ENCODE measurements around the gene PDE6G.

PDE6G gene

GRCh38 chr17:81685108-81685507 lies 28.8 kb upstream of the PDE6G start (continued):
- TF ChIP-seq ZNF280D (tag by site-specific recombination; IDR thresholded peaks at IDR 0.05) (no peak), ZNF311 (tag by site-specific recombination; IDR thresholded peaks at IDR 0.05; ENCODE audit: borderline replicate concordance) (no peak), ZNF501 (tag by site-specific recombination; IDR thresholded peaks at IDR 0.05) (no peak), ZNF433 (tag by site-specific recombination; IDR thresholded peaks at IDR 0.05; ENCODE audit: low read depth) (no peak), ZNF132 (tag by site-specific recombination; IDR thresholded peaks at IDR 0.05; ENCODE audit: borderline replicate concordance) (no peak), ZNF624 (tag by site-specific recombination; IDR thresholded peaks at IDR 0.05) (no peak), OVOL3 (tag by site-specific recombination; IDR thresholded peaks at IDR 0.05) (no peak), KLF8 (tag by site-specific recombination; IDR thresholded peaks at IDR 0.05) (0 out of 2 replicates have a peak, but pooled peaks have one; percentile 25), ZNF558 (tag by site-specific recombination; IDR thresholded peaks at IDR 0.05) (no peak), INSM2 (tag by site-specific recombination; IDR thresholded peaks at IDR 0.05) (no peak), ZNF37A (tag by site-specific recombination; IDR thresholded peaks at IDR 0.05) (no peak), IKZF3 (tag by site-specific recombination; IDR thresholded peaks at IDR 0.05) (no peak)

- CTCF ChIA-PET, result interaction anchor here (0.6 to 2.1 kb wide), 3 partner anchors 9 to 345 kb away, joined by 3 to 7 read pairs (median 4); no protein-coding TSS in a partner anchor
- H3K36me3 ChIP-seq (ENCODE audit: control insufficient read depth in 2 of 2, insufficient read depth in 1 of 2, low read length in 2 of 2), result peaks cover 6 to 61% of the 10 kb centered on the region in 2 experiments; a peak in 2 of 3 replicates
- POLR2A ChIA-PET, result interaction anchor here (0.9 to 6.6 kb wide), 15 partner anchors 10 to 353 kb away, joined by 3 to 109 read pairs (median 9); partner anchors contain the start of genes ACTG1, CCDC137, DCXR and FAAP100
- peak overlapping the region; percentile 78 for H3K27ac ChIP-seq (ENCODE audit: extremely low read depth, low read depth, low read length)
- H3K9me3 ChIP-seq (ENCODE audit: control insufficient read depth, insufficient read depth, low read depth, low read length), result no peaks in the 10 kb centered on the region
- H3K4me3 ChIP-seq (ENCODE audit: low read depth, low read length), result peak overlapping the region; percentile 75
- peaks cover 4% of the 10 kb centered on the region for H3K4me1 ChIP-seq (ENCODE audit: control insufficient read depth, insufficient read depth, low read length)
- 0 out of 2 replicates have a peak, but pooled peaks have one; percentile 9 for TF ChIP-seq KLF17 (tag by site-specific recombination; IDR thresholded peaks at IDR 0.05)
- peak; percentile 35; the same call in 1 of the 2 replicates for TF ChIP-seq ZNF335 (tag by site-specific recombination; conservative IDR thresholded peaks at IDR 0.05)
- no peak for TF ChIP-seq ZNF791 (tag by site-specific recombination; IDR thresholded peaks at IDR 0.05)
Measured at GRCh38 chr17:81684442-81684911, 28.1 kb upstream of the PDE6G start.

GRCh38 chr17:81683584-81684441 lies 27.5 kb upstream of the PDE6G start, which contains the start of the genes ARL16 and HGS:
ARL16 (minus strand) TSS chr17:81683797; CDS start chr17:81683753, 44 bp downstream.
HGS (plus strand) TSS chr17:81684011; CDS start chr17:81684067, 56 bp downstream.
- H3K4me1 ChIP-seq (ENCODE audit: control insufficient read depth, insufficient read depth, low read length), result peaks cover 4% of the 10 kb centered on the region
- CTCF ChIA-PET, result interaction anchor here (0.6 to 2.2 kb wide), 7 partner anchors 8 to 346 kb away, joined by 3 to 9 read pairs (median 5); no protein-coding TSS in a partner anchor
- H3K4me3 ChIP-seq (ENCODE audit: low read depth, low read length), result peak within 1 kb of the TSS; percentile 92
- POLR2A ChIA-PET, result interaction anchor here (0.5 to 6.6 kb wide), 35 partner anchors 9 to 461 kb away, joined by 3 to 109 read pairs (median 4); partner anchors contain the start of genes ACTG1, CCDC137, CEP131 and DCXR
- no peaks in the 10 kb centered on the region for H3K9me3 ChIP-seq (ENCODE audit: control insufficient read depth, insufficient read depth, low read depth, low read length)
- H3K36me3 ChIP-seq (ENCODE audit: control insufficient read depth in 2 of 2, insufficient read depth in 1 of 2, low read length in 2 of 2), result peaks cover 6 to 55% of the 10 kb centered on the region in 2 experiments; a peak in 2 of 3 replicates
- peak within 1 kb of the TSS; percentile 82 for H3K27ac ChIP-seq (ENCODE audit: extremely low read depth, low read depth, low read length)
- TF ChIP-seq YY2 (tag by site-specific recombination; IDR thresholded peaks at IDR 0.05), result 0 out of 2 replicates have a peak, but pooled peaks have one; percentile 20
- TF ChIP-seq ZBTB48 (tag by site-specific recombination; IDR thresholded peaks at IDR 0.05), result no peak
- TF ChIP-seq ZBTB17 (tag by site-specific recombination; IDR thresholded peaks at IDR 0.05), result peak; percentile 37; the same call in 1 of the 2 replicates
- TF ChIP-seq ZNF239 (tag by site-specific recombination; IDR thresholded peaks at IDR 0.05), result no peak
- no peak for TF ChIP-seq ZSCAN18 (tag by site-specific recombination; IDR thresholded peaks at IDR 0.05)
- no peak for TF ChIP-seq ZNF354C (tag by site-specific recombination; IDR thresholded peaks at IDR 0.05; ENCODE audit: borderline replicate concordance, low read depth)
- TF ChIP-seq ZFP41 (tag by site-specific recombination; IDR thresholded peaks at IDR 0.05; ENCODE audit: borderline replicate concordance), result no peak
- 0 out of 2 replicates have a peak, but pooled peaks have one; percentile 4 for TF ChIP-seq ZFHX2 (tag by site-specific recombination; conservative IDR thresholded peaks at IDR 0.05)
- peak; percentile 92; the same call in 1 of the 2 replicates for TF ChIP-seq KLF16 (tag by site-specific recombination; IDR thresholded peaks at IDR 0.05)
- no peak for TF ChIP-seq HOXC10 (CRISPR knock-in tag; IDR thresholded peaks at IDR 0.05)
